SK-N-SH (cell line): Measurements from ENCODE around the gene WDR53. TPM values are rescaled to one million over a fixed set of nuclear protein-coding genes. Genes with fewer than 3 reads are reported as not detected.

Experiments
- CTCF ChIA-PET: fragments of 300-600, 350-600 bp; formaldehyde crosslinking; extraction: SDS; loops from one replicate; lab custom pipeline; 2021; lab: Yijun Ruan, JAX
- POLR2A ChIA-PET: fragments of 350-600 bp; sonication (Branson Sonifier 250); formaldehyde crosslinking; extraction: SDS; loops from one replicate; lab custom pipeline; 2020; ENCODE audit warnings: antibody characterized with exemption, inconsistent platforms; lab: Yijun Ruan, JAX
- DNase-seq: peaks from one replicate; pipeline ENCODE4 v3.0.0; 2012
- H2AFZ ChIP-seq: fragments of 200-600 bp; sonication (generic); 2 replicates; pipeline ENCODE4 v1.8.1; 2016; ENCODE audit warnings: antibody characterized with exemption, mild to moderate bottlenecking, low read depth
- H3F3A ChIP-seq: fragments of 200-600 bp; sonication (generic); replicated peaks from 2 replicates; pipeline ENCODE3; 2016; ENCODE audit warnings: antibody characterized with exemption, mild to moderate bottlenecking; ENCODE audit not compliant: insufficient read depth
- H3K27ac ChIP-seq, 2 experiments: fragments of 200-500 bp in 1 of 2; fragments of 200-600 bp in 1 of 2; sonication (Bioruptor generic) in 1 of 2; sonication (generic), shearing (Covaris generic) in 1 of 2; 2 replicates each; pipeline versions ENCODE4 v1.5.1 to v1.6.1; 2014 to 2016; ENCODE audit warnings: low read depth in 2 of 2, inconsistent platforms in 1 of 2, low read length in 1 of 2, mild to moderate bottlenecking in 1 of 2, mixed read lengths in 1 of 2
- H3K27me3 ChIP-seq: fragments of 200-600 bp; sonication (generic), shearing (Covaris generic); 2 replicates; pipeline ENCODE4 v1.6.1; 2016; ENCODE audit warnings: mixed run types; ENCODE audit not compliant: insufficient read depth
- H3K36me3 ChIP-seq, 2 experiments: fragments of 200-500 bp in 1 of 2; fragments of 200-600 bp in 1 of 2; sonication (Bioruptor generic) in 1 of 2; sonication (generic) in 1 of 2; replicated peaks in 1 of 2; 2 replicates each; pipeline versions ENCODE3 to v1.5.1; 2014 to 2016; ENCODE audit warnings: low read length in 1 of 2, mild to moderate bottlenecking in 1 of 2; ENCODE audit not compliant: insufficient read depth in 2 of 2, control insufficient read depth in 1 of 2
- H3K4me1 ChIP-seq, 2 experiments: fragments of 200-500 bp in 1 of 2; fragments of 200-600 bp in 1 of 2; sonication (Bioruptor generic) in 1 of 2; sonication (generic), shearing (Covaris generic) in 1 of 2; 2 replicates each; pipeline versions ENCODE4 v1.5.1 to v1.6.1; 2014 to 2016; ENCODE audit warnings: low read depth in 1 of 2, low read length in 1 of 2, mixed run types in 1 of 2; ENCODE audit not compliant: insufficient read depth in 2 of 2, control insufficient read depth in 1 of 2
- H3K4me2 ChIP-seq: fragments of 200-600 bp; sonication (generic), shearing (Covaris generic); 2 replicates; pipeline ENCODE4 v1.6.1; 2017; ENCODE audit warnings: mixed run types
- H3K4me3 ChIP-seq, 2 experiments: fragments of 200-500 bp in 1 of 2; fragments of 200-600 bp in 1 of 2; sonication (Bioruptor generic) in 1 of 2; sonication (generic), shearing (Covaris generic) in 1 of 2; 2 replicates each; pipeline versions ENCODE4 v1.5.1 to v1.8.1; 2014 to 2016; ENCODE audit warnings: low read depth in 2 of 2, inconsistent platforms in 1 of 2, low read length in 1 of 2, mild to moderate bottlenecking in 1 of 2, mixed read lengths in 1 of 2, moderate library complexity in 1 of 2
- H3K79me2 ChIP-seq: fragments of 200-600 bp; sonication (generic); 2 replicates; pipeline ENCODE4 v1.8.1; 2017; ENCODE audit warnings: mild to moderate bottlenecking; ENCODE audit not compliant: insufficient read depth
- H3K9ac ChIP-seq: fragments of 200-600 bp; sonication (generic); 2 replicates; pipeline ENCODE4 v1.6.1; 2017; ENCODE audit warnings: mixed run types
- H3K9me2 ChIP-seq: fragments of 200-600 bp; sonication (generic); 2 replicates; pipeline ENCODE4 v1.6.1; 2017; ENCODE audit warnings: mixed run types
- H3K9me3 ChIP-seq: fragments of 200-600 bp; sonication (generic); 2 replicates; pipeline ENCODE4 v1.6.1; 2017; ENCODE audit warnings: mixed run types, mild to moderate bottlenecking, moderate library complexity
- H4K20me1 ChIP-seq: fragments of 200-600 bp; sonication (generic); 2 replicates; pipeline ENCODE4 v1.6.1; 2017; ENCODE audit warnings: mild to moderate bottlenecking, mixed run types; ENCODE audit not compliant: insufficient read depth
- CTCF ChIP-seq: fragments of 200-600 bp; sonication (generic); IDR thresholded peaks from 2 replicates; pipeline ENCODE4 v1.6.1; 2017; ENCODE audit warnings: antibody characterized with exemption, mild to moderate bottlenecking, moderate library complexity
- ELF1 ChIP-seq: IDR thresholded peaks from 2 replicates; pipeline ENCODE4 v1.4.0; 2012
- EP300 ChIP-seq, 2 experiments: IDR thresholded peaks; 2 replicates each; pipeline versions ENCODE4 v1.4.0 to v1.6.1; 2012; ENCODE audit warnings: borderline replicate concordance in 1 of 2, low read depth in 1 of 2, low read length in 1 of 2
- FOSL2 ChIP-seq: IDR thresholded peaks from 2 replicates; pipeline ENCODE4 v1.4.0; 2012; ENCODE audit warnings: low read depth, mild to moderate bottlenecking, moderate library complexity, borderline replicate concordance
- GATA2 ChIP-seq: sonication (generic); formaldehyde crosslinking; IDR thresholded peaks from 2 replicates; pipeline ENCODE4 v1.5.0; 2020; ENCODE audit warnings: mild to moderate bottlenecking, missing genetic modification reagents
- RAD21 ChIP-seq: IDR thresholded peaks from 2 replicates; pipeline ENCODE4 v1.6.1; 2012; ENCODE audit warnings: mild to moderate bottlenecking, low read length
- SMC3 ChIP-seq: IDR thresholded peaks from 2 replicates; pipeline ENCODE4 v1.6.1; 2012; ENCODE audit warnings: low read depth, low read length, improper control_type of control experiment
- USF1 ChIP-seq: IDR thresholded peaks from 2 replicates; pipeline ENCODE4 v1.4.0; 2012; ENCODE audit warnings: low read depth, borderline replicate concordance
- YY1 ChIP-seq: IDR thresholded peaks from 2 replicates; pipeline ENCODE4 v1.4.0; 2012; ENCODE audit warnings: low read depth, mild to moderate bottlenecking
- WGBS: methylation state at CpG from one replicate; pipeline ENCODE4 v1.1.6; 2017; ENCODE audit warnings: low lambda C conversion rate; 5-methylcytosine and 5-hydroxymethylcytosine counted together
- polyA plus RNA-seq, 3 experiments: library from polyadenylated mRNA; depleted of rRNA; stranded (reverse); fragments of >200 nt; gene quantifications; 2 replicates each; pipeline ENCODE4 v1.2.3, GENCODE V29; 2012

WDR53 gene
- polyA plus RNA-seq, 1 of the 3 experiments (the other 2 are of a cell fraction), result 7.0 TPM

GRCh38 chr3:196544491-196544992 is 23.8 kb downstream of the WDR53 start:
- ChIA-PET CTCF (interaction anchor here (1.3 kb wide), 1 partner anchor 16 kb away, joined by 6 read pairs; no protein-coding TSS in a partner anchor), POLR2A (no interaction called here)
- DNase-seq, result no peak
- H3K9me2 ChIP-seq, result no peaks in the 10 kb centered on the region
- WGBS, result 77% methylated on average over 2 of the region's 2 CpGs
- no peaks in the 10 kb centered on the region for H3K9me3 ChIP-seq
- H3K4me2 ChIP-seq, result no peak overlapping the region
- H3F3A ChIP-seq, result no peaks in the 10 kb centered on the region
- H3K4me1 ChIP-seq, result no peaks in the 10 kb centered on the region
- no peak overlapping the region for H3K4me3 ChIP-seq
- no peaks in the 10 kb centered on the region for H4K20me1 ChIP-seq
- TF ChIP-seq GATA2 (CRISPR knock-in tag), result no peak
- TF ChIP-seq, all 33 proteins: peak for 0
- Histone ChIP-seq H3K79me2 (no peaks in the 10 kb centered on the region), H3K27me3 (no peaks in the 10 kb centered on the region), H2AFZ (no peak overlapping the region), H3K27ac (no peak overlapping the region), H3K36me3 (no peaks in the 10 kb centered on the region), H3K9ac (no peak overlapping the region)

GRCh38 chr3:196541684-196542445 is 26.5 kb downstream of the WDR53 start:
- Histone ChIP-seq H3K79me2 (no peaks in the 10 kb centered on the region), H3K4me1 (no peaks in the 10 kb centered on the region), H3K4me2 (no peak overlapping the region), H2AFZ (no peak overlapping the region; the same call in 1 of the 2 replicates), H3K4me3 (no peak overlapping the region), H3K27ac (no peak overlapping the region), H3K36me3 (no peaks in the 10 kb centered on the region), H3F3A (peaks cover 4% of the 10 kb centered on the region), H3K9me2 (no peaks in the 10 kb centered on the region), H4K20me1 (no peaks in the 10 kb centered on the region), H3K9ac (no peak overlapping the region), H3K9me3 (no peaks in the 10 kb centered on the region), H3K27me3 (no peaks in the 10 kb centered on the region)
- POLR2A ChIA-PET, result interaction anchor here (0.7 kb wide), 1 partner anchor 192 kb away, joined by 3 read pairs; no protein-coding TSS in a partner anchor
- no peak for DNase-seq
- TF ChIP-seq RAD21, result no peak
- no peak for TF ChIP-seq ELF1
- no peak for TF ChIP-seq FOSL2
- TF ChIP-seq CTCF, result no peak
- no peak for TF ChIP-seq USF1
- no peak for TF ChIP-seq EP300 (IDR thresholded peaks at IDR 0.05; ENCODE audit: borderline replicate concordance in 1 of 2, low read depth in 1 of 2, low read length in 1 of 2)
- TF ChIP-seq YY1, result no peak
- no peak for TF ChIP-seq SMC3
- CTCF ChIA-PET, result no interaction called here
- WGBS, result 83% methylated on average over 6 of the region's 6 CpGs
